ENCODE measurements around the gene GPR132. TPM values are rescaled to one million over a fixed set of nuclear protein-coding genes. Genes with fewer than 3 reads are reported as not detected.
"Not testable (repeated sequence)": the region's sequence is repeated elsewhere in the genome, so short reads cannot be mapped to it uniquely, and the experiment has no call there.

The GPR132 gene
- total RNA-seq, 6 donors from 2014 or later: 3.0 to 14.7 (median 7.0) TPM

DNA sequence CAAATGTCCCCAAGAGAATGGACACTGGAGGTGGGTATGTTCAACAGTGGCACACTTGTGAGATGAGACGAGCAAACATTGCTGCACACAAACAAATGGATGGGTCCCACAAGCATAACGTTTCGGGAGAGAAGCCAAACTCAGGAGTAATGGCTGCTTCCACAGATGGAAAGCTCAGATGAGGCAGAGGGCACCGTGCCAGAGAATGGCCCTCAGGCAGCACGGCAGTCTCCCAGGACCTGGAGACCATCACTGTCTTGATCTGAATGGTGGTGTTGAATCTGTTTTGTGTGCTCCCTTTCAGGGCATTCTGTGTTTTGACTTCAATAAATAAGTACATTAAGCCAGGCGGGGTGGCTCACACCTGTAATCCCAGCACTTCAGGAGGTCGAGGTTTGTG lies 35.8 kb downstream of the GPR132 start:
- peaks cover 0 to 3% (median 0%) of the 10 kb centered on the region in 4 donors for H3K4me1 ChIP-seq
- no peak overlapping the region for H3K4me3 ChIP-seq
- H3K27me3 ChIP-seq: no peaks in the 10 kb centered on the region
- no peak for DNase-seq
- TF ChIP-seq POLR2AphosphoS5 (IDR thresholded peaks at IDR 0.05): no peak
- TF ChIP-seq EP300 (IDR thresholded peaks at IDR 0.05): no peak
- TF ChIP-seq POLR2A (IDR thresholded peaks at IDR 0.05): no peak
- TF ChIP-seq, protein P1, sequence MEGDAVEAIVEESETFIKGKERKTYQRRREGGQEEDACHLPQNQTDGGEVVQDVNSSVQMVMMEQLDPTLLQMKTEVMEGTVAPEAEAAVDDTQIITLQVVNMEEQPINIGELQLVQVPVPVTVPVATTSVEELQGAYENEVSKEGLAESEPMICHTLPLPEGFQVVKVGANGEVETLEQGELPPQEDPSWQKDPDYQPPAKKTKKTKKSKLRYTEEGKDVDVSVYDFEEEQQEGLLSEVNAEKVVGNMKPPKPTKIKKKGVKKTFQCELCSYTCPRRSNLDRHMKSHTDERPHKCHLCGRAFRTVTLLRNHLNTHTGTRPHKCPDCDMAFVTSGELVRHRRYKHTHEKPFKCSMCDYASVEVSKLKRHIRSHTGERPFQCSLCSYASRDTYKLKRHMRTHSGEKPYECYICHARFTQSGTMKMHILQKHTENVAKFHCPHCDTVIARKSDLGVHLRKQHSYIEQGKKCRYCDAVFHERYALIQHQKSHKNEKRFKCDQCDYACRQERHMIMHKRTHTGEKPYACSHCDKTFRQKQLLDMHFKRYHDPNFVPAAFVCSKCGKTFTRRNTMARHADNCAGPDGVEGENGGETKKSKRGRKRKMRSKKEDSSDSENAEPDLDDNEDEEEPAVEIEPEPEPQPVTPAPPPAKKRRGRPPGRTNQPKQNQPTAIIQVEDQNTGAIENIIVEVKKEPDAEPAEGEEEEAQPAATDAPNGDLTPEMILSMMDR (IDR thresholded peaks at IDR 0.05): no peak
- H3K36me3 ChIP-seq: no peaks in the 10 kb centered on the region
- H3K27ac ChIP-seq: no peak overlapping the region
- 76 to 94% methylated on average over 7 of the region's 7 CpGs for WGBS, 2 donors
- no peak for ATAC-seq (ENCODE audit: low FRiP score in 2 of 2)
- H3K9me3 ChIP-seq: no peaks in the 10 kb centered on the region

GRCh38 chr14:105028251-105028927 lies 36.8 kb downstream of the GPR132 start:
- 82 to 87% methylated on average over 12 of the region's 12 CpGs for WGBS, 2 donors
- H3K4me1 ChIP-seq: peaks cover 0 to 3% (median 0%) of the 10 kb centered on the region in 4 donors
- H3K27ac ChIP-seq: no peak overlapping the region
- H3K27me3 ChIP-seq: no peaks in the 10 kb centered on the region
- no peak overlapping the region for H3K4me3 ChIP-seq
- no peak for ATAC-seq (ENCODE audit: low FRiP score in 2 of 2)
- H3K36me3 ChIP-seq: no peaks in the 10 kb centered on the region
- TF ChIP-seq EP300 (IDR thresholded peaks at IDR 0.05) (no peak), POLR2A (IDR thresholded peaks at IDR 0.05) (no peak), POLR2AphosphoS5 (IDR thresholded peaks at IDR 0.05) (no peak)
- TF ChIP-seq, protein P1 (IDR thresholded peaks at IDR 0.05): no peak
- H3K9me3 ChIP-seq: no peaks in the 10 kb centered on the region
- no peak for DNase-seq

DNA sequence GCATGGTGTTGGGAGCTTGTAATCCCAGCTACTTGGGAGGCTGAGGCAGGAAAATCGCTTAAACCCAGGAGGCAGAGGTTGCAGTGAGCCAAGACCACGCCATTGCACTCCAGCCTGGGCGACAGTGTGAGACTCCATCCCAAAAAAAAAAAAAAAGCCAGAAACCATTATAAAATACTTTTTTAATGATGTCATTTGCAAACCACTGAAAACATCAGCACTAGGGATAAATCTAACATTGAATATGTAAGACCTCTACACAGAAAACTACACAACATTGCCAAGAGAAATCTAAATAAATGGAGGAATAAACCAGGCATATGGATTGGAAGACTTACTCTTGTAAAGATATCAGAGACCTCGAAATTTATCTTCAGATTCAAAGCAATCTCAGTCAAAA lies 37.5 kb downstream of the GPR132 start:
- not testable (repeated sequence) for H3K4me3 ChIP-seq; H3K4me1 ChIP-seq; H3K27me3 ChIP-seq; DNase-seq; H3K27ac ChIP-seq; H3K36me3 ChIP-seq; H3K9me3 ChIP-seq; ATAC-seq (ENCODE audit: low FRiP score in 2 of 2)
- WGBS, 2 donors: 83 to 90% methylated on average over 4 of the region's 4 CpGs

- H3K4me3 ChIP-seq: no peak overlapping the region
- H3K27me3 ChIP-seq: no peaks in the 10 kb centered on the region
- no peak for TF ChIP-seq POLR2AphosphoS5 (IDR thresholded peaks at IDR 0.05)
- TF ChIP-seq POLR2A (IDR thresholded peaks at IDR 0.05): no peak
- TF ChIP-seq, protein P1 (IDR thresholded peaks at IDR 0.05): no peak
- no peak for TF ChIP-seq EP300 (IDR thresholded peaks at IDR 0.05)
- H3K27ac ChIP-seq: no peak overlapping the region
- H3K4me1 ChIP-seq: peaks cover under 1 to 4% (median 2%) of the 10 kb centered on the region in 4 donors
- no peaks in the 10 kb centered on the region for H3K36me3 ChIP-seq
- ATAC-seq (ENCODE audit: low FRiP score in 2 of 2) (no peak), DNase-seq (no peak)
- no peaks in the 10 kb centered on the region for H3K9me3 ChIP-seq
- 38 to 67% methylated on average over 1 of the region's 1 CpG for WGBS, 2 donors
Observed at GRCh38 chr14:105026802-105027563, 38.2 kb downstream of the GPR132 start.

GRCh38 chr14:105026033-105026785 lies 39.0 kb downstream of the GPR132 start:
- Histone ChIP-seq H3K27me3 (no peaks in the 10 kb centered on the region), H3K36me3 (no peaks in the 10 kb centered on the region), H3K9me3 (no peaks in the 10 kb centered on the region), H3K4me1 (peaks cover 6 to 12% (median 7%) of the 10 kb centered on the region in 4 donors), H3K27ac (no peak overlapping the region), H3K4me3 (no peak overlapping the region)
- no peak for ATAC-seq (ENCODE audit: low FRiP score in 2 of 2)
- WGBS, 2 donors: 85 to 86% methylated on average over 16 of the region's 16 CpGs
- DNase-seq: no peak
- TF ChIP-seq, protein P1 (IDR thresholded peaks at IDR 0.05): no peak
- TF ChIP-seq POLR2AphosphoS5 (IDR thresholded peaks at IDR 0.05): no peak
- no peak for TF ChIP-seq EP300 (IDR thresholded peaks at IDR 0.05)
- no peak for TF ChIP-seq POLR2A (IDR thresholded peaks at IDR 0.05)
